Myocyte (in vitro differentiated cells): ENCODE measurements around the gene SMARCD3. TPM values are rescaled to one million over a fixed set of nuclear protein-coding genes. Genes with fewer than 3 reads are reported as not detected.
A peak's percentile ranks its signal among the peaks of the same experiment; 100 is the strongest.

Experiments
- DNase-seq: peaks from one replicate; pipeline ENCODE4 v3.0.0-alpha.2; 2012; ENCODE audit warnings: low read depth
- total RNA-seq: library from RNA; depleted of rRNA; stranded (reverse); fragments of >200 nt; gene quantifications from 2 replicates; pipeline ENCODE4 v1.2.3, GENCODE V29; 2014

Gene SMARCD3
- total RNA-seq, 1 donor from 2014 or later, result 251 TPM

DNA sequence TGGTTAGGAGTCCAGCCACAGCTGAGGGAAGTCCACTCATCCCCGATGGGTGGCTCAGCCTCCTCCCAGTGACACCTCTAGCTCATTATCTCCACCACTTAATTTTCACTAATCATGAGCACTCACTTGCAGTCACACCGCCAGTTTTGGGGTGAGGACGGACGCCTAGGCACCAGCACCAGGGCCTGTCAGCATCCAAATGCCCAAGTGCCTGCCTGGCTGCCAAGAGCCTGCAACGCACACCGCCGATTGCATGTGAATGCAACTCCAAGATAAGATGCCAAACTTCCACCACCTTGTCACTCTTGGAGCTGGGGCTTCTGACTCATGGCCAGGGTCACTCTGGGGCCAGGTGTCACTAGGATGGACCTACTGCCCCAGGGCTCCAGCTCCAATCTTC, 24.4 kb upstream of the SMARCD3 start:
- no peak for DNase-seq

DNA sequence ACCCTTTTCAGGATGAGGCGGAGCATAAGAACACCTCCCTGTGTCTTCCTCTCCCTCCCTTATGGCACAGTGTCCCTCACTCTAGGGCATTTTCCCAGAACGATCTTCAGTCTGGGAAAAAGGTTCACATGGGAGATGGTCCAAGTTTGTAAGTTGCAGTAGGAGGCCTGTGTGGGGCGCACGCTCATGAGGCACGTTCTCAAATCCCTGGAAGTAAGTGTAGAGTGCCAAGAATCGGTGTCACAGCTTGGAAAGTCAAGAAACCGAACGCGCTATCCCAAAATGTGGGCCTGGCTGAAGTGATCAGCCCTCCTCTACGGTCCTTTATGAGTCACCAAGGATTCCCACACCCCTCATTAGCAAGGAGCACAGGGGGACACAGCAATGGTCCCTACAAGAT, 23.9 kb upstream of the SMARCD3 start:
- DNase-seq, result no peak

DNA sequence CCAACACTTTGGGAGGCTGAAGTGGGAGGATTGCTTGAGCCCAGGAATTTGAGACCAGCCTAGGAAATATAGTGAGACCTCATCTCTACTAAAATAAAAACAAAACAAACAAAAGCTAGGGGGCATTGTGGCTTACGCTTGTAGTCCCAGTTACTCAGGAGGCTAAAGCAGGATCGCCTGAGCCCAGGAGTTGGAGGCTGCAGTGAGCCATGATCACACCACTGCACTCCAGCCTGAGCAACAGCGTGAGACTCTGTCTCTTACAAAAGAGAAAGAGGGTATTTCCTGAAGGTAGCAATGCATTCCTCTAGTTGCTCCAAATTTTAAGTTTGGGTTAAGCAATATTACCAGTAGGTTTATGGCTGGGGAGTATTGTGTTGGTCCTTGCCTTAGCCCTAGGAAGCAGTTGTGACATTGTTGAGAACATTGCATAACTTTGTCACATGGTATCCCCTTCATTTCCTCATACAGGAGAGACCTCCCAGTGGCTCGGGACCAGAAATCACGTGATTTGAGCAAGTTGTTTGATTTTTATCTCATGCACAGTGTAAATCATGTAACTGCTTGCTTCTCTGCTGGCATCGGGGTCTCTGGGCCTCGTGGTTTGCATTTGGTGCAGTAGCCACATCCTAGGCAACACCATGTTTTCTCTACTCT, 23.3 kb upstream of the SMARCD3 start:
- peak; percentile 14 for DNase-seq

DNA sequence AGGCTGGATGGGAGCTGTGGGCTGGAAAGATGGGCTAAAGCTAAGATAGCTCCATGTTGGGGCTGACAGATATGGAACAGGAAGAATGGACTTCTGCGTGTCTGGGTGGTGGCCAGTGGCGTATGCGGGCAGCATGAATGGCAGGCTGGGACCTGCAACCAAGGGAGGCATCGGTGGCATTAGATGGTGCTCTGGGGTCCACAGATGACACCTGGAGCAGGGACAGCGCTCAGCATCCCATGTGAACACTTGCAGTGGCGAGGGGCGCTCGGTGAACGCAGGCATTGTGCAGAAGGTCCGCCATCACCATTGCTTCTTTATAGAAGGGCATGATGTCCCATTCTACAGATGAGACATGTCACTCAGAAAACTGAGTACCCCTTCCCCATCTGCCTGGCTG, 21.0 kb upstream of the SMARCD3 start:
- DNase-seq, result no peak

DNA sequence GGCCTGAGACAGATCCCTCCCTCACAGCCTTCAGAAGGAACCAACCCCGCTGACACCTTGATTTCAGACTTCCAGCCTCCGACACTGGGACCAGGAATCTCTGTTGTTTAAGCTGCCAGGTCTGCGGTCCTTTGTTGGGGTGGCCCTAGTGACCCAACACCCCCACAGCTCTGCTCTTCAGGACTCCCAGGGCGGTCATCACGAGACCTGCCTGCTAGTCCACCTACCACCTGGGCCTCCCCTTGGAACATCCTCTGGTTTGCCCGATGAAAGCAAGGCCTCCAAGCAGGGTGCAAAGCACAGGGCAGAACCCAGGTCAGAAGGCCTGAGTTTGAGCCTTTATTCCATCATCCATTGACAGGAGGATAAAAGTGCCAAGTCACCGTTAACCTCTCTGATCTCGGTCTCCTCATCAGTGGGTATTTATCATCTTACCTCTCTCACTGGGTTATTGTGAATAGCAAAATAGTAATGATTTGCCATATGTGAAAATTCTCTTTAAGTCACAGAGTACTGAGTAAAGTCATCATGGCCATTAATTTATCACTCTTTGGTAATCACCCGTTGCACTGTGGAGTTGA, 16.9 kb upstream of the SMARCD3 start:
- no peak for DNase-seq

DNA sequence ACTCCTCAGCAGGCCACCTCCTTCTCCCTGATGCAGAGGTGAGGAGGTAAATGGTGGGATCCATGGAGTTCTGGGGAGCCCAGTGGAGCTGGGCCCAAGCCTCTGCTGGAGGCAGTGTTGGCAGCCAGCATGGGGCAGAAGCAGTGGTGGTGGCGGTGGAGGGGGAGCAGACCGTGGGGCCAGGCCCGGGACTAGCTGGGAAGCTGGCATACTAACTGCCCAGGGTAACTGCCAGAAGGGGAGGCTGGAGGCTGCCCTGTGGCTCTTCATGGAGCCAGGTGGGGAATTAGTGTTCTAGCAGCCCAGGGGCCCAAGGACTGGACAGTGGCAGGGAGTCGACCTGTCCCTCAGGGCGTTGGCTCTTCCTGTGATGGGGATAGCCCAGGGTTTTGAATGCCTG, 16.1 kb upstream of the SMARCD3 start:
- DNase-seq, result no peak

DNA sequence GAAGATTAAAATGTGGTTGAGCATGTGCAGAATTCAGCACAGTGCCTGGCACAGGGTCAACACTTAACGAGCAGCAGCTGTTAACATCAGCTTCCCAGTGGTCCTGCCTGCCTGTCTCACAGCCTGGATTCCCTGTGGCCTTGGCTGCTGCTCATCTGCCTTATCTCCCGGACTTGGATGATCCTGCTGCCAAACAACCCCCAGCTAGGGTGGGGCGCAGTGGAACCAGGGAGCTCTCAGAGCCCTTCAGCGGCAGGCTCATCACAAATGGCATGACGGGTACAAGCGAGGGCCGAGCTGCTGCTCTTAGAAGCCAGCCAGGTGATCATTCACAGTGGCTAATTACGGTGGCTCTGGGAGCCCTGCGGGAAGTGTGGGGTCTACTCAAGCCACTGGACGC, 13.0 kb upstream of the SMARCD3 start:
- peak; percentile 57 for DNase-seq

DNA sequence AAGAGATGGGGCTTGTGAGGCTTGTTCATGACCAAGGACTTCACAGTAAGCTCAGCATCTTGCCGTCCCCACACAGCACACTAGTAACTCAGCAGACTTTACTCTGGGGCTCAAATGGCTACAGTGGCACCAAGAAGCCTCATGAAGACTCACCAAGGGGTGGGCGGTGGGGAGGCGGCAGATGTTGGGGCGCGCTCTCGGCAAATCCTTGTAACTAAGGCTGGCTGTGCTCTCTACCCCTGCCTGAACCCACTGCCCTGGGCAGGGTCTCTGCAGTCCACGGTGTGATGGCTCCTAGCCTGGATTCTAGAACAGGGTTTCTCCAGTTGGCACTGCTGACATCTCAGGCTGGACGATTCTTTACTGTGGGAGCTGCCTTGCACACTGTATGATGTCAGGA, 12.4 kb upstream of the SMARCD3 start:
- no peak for DNase-seq

DNA sequence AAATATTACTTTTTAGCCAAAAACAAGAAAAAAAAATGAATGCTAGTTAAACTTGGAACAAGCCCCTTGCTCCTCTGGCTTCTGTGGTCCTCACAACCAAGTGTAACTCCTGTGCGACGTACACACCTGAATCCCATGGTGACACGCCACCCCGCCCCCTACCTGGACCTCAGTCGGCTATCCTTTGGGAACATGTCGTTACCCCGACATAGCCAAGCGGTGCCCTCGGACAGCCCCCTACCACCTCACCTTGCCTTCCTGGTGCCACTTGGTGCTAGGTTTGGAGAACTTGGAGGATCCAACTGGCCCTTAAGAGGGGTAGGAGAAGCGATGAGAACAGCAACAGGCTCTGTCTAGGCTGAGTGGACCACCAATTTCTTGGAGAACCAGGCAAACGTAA, 12.0 kb upstream of the SMARCD3 start:
- no peak for DNase-seq

DNA sequence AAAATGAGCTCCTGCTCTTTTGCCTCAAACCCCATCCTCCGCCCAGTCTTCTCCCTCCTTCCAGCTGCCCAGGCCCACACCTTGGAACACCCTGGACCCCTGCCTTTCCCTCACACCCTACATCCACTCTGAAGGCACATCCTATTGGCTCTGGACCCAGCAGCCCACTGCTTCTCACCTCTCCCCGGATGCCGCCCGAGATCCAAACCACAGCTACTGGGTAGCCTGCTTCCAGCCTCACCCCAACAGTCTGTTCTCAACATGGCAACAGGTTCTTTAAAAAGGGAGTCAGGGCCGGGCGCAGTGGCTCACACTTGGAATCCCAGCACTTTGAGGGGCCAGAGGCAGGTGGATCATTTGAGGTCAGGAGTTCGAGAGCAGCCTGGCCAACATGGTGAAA, 9.5 kb upstream of the SMARCD3 start:
- DNase-seq, result no peak

DNA sequence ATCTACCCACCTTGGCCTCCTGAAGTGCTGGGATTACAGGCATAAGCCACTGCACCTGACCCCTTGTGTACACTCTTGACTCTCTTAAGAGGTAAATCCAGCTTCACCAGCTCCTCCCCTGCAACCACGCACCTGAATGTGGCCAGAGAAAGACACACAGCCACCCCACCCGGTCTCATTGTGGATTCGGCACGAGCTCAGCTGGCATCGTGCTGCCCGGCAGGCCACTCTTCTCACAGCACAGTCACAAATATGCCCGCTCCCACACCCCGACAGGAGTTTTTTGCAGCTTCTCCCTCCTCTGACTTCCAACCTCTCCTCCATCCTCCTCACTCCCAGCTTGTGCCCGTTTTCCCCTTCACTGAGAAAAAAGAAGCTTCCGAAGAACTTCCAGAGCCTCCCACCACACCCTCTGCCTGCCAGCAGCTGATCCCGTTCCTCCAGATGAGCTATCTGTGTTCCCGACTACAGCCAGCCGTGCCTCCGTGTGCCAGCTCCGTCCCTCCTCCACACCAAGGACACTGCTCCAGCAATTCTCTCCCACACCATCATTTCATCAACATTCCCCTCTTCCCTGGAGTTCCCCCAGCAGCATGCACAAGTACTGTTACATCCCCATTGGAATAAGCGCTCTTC, 8.0 kb upstream of the SMARCD3 start:
- no peak for DNase-seq

DNA sequence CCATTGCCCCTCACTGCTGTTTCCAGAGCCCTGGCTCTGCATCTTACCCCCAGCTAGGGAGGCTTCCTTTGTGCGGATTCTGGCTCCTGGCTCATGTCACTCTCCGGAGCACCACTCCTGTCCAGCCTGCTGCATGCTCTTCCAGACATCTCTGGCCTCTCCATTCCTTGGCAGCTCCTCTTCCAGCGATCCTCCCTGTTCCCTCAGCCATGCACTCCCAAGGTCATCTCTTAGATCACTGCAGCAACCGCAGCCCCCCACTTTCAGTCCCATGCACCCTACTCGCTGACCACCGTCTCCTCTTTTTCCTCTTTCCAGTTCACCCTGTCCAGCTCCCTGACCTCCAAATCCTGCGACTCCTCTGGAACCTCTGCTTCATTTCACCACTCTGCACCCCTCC, 6.9 kb upstream of the SMARCD3 start:
- DNase-seq, result no peak

DNA sequence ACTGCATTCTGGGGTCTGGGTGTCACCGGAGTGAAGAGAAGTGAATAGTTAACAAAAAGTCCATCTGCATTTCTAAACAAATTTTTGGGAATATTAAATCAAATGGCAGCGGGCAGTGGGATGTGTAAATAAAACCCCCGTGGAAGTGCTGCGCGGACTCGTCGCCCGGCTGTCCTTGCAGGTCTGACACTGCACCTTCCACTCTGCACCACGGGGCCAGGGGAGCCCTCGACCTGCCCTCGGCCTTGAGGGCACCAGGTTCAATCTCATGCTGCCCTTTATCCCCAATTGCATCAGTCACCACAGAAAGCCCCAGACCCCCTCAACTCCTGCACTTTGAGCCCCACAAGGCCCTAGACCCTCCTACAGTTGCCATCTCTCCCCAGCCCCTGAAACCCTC, 6.4 kb upstream of the SMARCD3 start:
- no peak for DNase-seq

DNA sequence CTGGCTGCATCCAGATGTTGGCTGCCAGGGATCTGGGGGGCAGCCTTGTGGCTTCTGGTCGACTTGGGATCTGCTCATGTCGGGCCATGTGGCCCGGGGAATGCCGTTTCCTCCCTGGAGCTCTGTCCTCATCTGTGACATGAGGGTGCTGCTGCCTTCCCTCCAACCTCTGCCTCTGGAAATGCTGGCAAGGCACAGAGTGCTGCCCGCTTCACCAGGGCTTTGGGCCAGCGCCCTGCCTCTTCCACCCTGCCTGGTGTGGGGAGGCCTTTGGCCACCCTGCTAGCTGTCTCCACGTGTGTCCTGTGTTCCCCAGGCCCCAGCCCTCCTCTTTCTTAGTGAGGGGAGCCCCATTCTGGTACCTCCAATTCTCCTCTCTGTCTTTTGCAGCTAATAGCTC, 5.8 kb upstream of the SMARCD3 start:
- DNase-seq, result no peak

DNA sequence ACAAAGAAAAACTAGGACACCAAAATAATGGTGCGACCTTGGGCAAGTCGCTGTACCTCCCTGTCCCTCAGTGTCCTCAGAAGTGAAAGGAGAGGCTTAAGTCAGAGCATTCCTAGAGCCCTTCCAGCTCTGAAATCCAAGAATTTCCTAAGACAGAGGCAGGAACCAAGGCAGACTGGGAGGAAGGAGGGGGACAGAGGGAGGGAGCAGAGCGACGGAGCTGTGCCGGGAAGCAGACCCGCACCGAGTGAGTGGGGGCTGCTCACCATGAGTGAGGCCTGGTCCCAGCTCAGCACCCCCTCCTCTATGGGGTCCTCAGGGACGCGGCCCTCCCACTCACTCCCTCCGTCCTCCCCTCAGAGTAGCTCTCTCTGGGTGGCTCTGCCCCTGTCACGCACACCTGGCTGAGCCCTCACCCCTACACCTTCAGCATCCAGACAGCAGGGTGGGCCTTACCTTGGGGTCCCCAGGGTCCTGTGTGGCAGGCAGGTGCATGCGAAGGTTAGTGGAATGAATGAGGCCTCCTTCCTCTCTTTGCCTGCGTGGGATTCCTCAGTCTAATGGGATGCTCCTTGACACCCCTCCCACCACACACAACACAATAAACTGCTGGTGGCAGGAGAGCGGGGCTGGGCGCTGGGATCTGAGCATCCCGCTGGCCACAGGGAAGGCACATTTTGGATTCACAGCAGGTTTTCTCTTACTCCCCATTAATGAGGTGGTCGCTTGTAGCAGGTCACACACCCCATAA, 4.6 kb upstream of the SMARCD3 start:
- no peak for DNase-seq

DNA sequence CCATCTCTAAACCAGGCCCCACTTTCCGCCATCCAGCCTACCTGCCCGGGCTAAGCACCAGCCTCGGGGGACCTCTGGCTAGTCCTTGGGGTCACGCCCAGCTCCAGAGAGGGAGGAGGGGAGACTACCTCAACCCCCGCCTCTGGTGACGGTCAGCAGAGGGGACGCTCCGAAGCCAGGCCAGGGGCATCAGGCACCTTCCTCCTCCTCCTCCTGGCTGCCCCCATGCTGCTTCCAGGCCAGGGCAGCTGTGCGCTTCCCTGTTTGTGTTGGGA, 4.0 kb upstream of the SMARCD3 start:
- no peak for DNase-seq

DNA sequence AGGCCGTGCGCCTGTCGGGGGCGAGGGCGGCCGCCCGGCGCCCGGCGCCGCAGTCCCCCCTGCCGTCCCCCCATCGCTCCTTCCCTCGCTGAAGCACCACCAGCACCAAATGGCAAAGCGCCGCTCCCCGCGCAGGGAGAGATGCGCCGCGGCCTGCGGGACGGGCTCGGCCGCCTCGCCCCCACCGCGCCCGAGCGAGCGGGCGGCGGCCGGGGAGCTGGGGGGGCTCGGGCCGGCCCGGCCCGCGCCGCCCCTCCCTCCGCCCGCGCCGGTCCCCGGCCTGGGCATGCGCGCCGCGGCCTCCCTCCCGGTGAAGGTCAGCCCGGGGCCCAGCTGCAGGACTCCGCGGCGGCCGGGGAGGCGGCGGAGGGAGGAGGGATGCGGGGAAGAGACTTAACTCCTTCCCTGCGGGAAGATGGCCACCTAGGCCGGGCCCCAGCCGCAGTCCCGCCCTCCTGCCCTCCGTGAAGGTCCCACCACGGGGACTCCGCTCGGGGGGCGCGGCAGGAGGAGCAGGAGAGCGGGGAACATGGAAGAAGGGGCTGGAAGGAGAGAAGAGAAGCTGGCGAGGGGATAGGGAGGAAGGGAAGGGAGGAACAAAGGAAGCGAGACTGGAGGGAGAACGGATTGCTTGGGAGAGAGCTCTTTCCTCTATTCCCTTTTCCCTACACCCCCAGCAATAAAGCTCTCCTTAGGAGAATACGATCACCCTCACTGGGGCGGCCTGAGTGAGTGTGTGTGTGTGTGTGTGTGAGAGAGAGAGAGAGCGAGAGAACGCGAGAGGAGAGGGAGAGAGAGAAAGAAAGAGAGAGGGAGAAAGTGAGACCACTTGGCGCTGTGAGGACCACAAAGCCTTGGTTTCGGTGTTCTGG, 3.4 kb upstream of the SMARCD3 start:
- DNase-seq, result peak; percentile 90

DNA sequence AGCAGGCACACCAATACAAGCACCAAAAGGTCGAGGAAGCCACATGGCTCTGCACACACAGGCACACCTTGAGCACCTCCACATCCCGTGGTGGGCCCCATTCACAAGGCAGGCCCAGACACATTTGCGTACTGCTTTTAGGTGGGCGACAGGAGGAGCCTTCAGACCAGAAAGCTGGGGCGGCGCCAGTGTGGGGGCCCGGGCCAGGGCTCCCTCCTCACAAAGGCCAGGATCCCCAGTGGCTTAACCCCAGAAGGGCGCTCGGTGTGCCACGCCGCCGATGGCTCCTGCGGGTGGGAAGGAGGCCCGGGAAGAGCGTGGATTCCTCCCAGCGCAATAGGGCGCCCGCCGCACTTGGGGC, 2.8 kb upstream of the SMARCD3 start:
- no peak for DNase-seq

DNA sequence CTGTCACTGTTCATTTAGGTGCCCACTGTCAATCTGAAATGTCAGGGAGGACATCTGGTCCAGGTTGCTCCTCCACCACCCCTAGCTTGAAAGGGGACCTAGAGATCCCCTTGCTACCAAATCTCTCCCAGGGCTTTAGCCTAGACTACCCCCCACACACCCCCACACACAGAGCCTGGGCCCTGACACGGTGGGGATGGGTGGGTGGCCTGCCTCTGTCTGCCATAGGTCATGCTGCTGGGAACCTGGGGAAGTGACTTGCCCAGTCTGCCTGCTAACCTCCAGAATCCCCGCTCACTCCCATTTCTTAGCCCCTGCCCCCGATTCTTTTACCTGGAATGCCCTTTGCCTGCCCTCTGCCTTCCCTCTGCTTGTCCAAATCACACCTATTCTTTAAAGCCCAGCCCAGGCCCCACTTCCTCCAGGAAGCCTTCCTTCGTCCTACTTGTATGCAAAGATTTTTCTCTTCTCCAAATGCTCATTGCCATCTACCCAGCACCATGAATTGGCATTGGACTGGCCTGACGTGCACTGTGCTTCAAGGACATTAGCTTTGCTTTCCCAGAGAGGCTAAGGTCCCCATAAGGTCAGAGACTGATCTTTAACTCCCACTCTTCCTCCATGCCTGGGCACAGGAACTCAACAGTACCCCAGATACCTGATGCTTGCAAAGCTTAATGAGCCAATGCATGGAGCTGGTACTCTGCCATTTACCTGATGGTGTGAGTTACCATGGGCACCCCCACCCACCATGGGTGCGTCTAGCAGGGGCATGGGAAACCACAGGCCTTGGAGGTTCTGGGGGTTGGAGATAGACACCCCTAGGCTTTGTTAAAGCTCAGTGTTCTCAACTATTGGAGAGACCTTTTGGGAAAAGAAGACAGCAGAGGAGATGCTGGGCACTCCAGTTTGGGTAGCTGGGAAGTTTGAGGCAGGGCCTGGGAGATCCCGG, 2.0 kb upstream of the SMARCD3 start:
- DNase-seq, result no peak

DNA sequence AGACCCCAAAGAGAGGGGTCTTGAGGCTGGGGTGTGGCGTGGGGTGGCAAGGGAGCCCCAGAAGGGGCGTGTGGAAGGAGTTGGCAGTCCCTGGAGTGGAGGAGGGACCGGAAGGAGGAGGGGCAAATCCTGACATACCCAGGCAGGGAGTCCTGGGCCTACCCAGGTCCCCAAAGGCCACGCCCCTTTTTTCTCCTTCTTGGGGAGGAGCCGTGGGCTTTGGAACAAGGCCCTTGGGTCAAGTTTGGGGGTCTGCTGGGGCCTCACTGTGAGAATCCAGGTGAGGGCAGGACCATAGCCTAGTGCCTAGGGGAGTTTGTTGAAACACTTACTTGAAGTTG, 1.2 kb upstream of the SMARCD3 start:
- peak; percentile 94 for DNase-seq
